ENCODE measurements around the gene PRRC1.
"Not testable (repeated sequence)": the region's sequence is repeated elsewhere in the genome, so short reads cannot be mapped to it uniquely, and the experiment has no call there.

Gene PRRC1

DNA sequence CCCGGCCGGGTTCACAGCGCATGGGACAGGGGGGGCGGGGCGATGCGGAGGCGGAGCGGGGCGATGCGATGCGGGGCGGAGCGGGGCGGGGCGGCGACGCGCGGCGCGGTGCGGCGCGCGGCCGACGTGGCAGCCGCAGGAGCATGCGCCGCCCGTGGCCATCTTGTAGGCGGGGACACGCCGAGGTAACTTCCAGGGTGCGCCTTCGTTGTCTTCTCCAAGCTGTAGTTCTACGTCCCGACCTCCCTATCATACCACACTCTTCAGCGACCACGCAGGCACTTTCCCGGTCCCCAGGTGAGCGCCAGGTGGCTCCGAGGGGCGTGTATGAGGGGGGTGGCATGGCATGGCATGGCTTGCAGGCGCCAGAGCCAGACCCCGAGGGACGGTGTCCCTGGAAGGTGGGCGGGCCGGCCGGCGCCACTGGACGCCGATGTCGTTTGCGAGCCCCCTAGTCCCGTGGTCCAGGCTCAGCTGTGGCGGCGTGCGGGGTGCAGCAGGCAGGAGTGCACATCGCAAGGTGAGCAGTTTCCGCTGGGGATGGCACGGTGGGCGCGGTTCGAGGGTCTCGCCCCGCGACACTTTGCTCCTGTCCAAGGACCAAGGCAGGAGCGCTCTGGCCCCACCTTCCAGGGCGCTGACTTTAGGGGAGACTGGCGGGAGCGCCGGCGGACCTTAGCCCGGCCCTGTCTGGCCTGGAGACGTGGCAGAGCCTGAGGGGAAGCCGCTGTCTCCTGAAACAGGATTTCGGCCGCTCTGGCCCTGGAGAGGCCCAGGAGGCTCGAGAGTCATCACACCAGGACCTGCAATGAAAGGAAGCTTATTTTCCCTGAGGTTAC, at the start of gene PRRC1:
PRRC1 (plus strand) TSS at position 161 of the 839 bp plus-strand sequence. CDS start 5,840 bp downstream, outside the sequence.
- DNase-seq: peak; percentile 60 to 72 (median 64)

DNA sequence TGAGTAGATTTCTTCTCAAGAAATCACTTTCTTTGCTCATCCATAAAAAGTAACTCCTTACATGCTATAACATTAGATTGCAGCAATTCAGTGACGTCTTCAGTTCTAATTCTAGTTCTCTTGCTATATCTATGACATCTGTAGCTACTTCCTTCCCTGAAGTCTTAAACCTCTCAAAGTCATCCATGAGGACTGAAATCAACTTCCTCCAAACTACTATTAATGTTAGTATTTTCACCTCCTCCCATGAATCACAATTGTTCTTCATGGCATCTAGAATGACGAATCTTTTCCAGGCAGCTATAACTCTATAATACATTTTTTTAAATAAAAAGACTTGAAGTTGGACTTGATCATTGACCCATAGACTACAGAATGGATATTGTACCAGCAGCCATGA, 46.2 kb upstream of the PRRC1 start:
- no peak for DNase-seq

DNA sequence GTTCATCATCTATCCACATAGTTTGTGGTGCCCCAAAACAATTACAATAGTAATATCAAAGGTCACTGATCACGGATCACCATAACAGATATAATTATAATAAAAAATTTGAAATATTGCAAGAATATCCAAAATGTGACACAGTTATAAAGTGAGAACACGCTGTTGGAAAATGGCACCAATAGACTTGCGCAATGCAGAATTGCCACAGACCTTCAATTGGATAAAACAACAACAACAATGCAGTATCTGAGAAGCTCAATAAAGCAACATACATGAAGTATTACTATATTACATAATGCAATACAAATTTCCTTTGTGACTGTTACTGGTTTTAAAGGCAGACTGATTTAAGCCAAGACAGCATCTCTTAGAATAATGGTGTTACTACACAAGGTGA, 44.7 kb upstream of the PRRC1 start:
- no peak for DNase-seq

- no peak for DNase-seq
Observed at GRCh38 chr5:127486471-127486870, 31.0 kb upstream of the PRRC1 start.

DNA sequence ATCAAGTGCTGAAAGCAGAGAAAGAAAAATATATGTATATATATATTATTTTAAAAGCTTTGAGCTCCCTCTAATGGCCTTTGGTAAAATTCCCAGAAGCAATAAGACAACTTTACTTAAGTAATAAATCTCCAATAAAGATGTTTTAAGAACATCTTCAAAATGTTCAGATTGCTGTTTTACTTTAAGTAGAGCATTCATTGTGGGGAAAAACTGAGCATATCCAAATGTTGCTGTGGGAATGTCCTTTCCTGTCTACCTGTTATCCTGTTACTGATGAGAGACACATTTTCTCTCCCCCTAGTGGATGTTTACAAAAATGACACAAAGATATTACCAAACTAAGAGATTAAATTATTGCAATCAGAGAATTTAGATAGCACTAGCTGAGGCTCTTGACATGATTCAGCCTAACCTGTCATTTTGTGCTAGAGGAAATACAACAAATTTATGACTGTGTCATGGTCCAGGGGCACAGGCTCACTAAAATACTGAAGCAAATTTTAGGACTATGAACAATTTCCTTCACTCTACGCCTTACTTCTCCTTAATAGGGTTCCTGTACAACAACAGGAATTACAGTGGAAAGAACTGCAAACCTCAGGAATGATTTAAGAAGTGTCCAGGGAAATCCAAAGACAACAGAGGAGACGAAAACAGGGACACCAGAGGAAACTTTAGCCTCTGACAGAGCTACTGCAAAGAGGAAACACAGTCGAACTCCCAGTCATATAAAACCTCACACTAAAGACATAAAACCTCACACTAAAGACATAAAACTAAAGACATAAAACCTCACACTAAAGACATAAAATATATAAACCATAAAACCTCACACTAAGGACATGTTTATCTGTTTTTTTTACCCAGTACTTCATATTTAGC, 24.3 kb upstream of the PRRC1 start:
- no peak for DNase-seq

GRCh38 chr5:127498548-127498947, 18.9 kb upstream of the PRRC1 start:
- DNase-seq: no peak

DNA sequence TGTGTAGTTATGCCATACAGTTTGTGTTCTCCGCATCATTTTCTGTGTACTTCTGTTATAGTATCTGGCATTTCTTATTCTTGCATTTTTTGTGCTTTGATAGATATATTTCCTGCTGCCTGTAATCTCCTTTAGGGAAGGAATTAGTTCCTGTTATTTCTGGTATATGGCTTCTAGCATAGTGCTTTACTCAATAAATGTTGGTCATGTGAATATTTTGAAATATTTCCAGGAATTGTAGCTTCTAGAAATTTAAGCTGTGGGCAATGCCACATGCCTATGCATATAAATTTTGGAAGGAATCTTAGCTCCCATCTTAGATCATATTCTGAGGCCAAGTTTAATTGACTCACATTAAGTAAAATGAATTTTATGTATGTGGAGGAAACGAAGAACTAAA, 11.5 kb upstream of the PRRC1 start:
- DNase-seq: no peak

DNA sequence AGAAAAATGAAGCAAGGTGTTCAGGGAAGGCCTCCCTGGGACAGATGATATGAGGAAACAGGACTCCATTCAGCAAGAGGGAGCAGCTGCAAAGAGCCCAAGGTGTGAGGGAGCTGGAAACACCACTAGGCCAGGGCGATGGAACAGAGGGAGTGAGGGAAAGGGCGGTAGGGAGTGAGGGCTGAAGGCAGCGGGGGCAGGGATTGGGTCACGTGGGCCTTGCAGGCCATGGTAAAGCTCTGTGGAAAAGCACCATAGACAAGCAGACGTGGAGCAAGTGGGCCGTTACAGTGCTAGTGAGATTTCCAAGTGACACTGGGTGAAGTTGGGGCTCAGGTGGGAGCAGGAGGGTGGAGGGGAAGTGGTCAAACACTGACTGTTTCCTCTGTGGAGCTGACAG, 10.8 kb upstream of the PRRC1 start:
- no peak for DNase-seq

- DNase-seq: no peak
Observed at GRCh38 chr5:127508644-127509373, 8.6 kb upstream of the PRRC1 start.

DNA sequence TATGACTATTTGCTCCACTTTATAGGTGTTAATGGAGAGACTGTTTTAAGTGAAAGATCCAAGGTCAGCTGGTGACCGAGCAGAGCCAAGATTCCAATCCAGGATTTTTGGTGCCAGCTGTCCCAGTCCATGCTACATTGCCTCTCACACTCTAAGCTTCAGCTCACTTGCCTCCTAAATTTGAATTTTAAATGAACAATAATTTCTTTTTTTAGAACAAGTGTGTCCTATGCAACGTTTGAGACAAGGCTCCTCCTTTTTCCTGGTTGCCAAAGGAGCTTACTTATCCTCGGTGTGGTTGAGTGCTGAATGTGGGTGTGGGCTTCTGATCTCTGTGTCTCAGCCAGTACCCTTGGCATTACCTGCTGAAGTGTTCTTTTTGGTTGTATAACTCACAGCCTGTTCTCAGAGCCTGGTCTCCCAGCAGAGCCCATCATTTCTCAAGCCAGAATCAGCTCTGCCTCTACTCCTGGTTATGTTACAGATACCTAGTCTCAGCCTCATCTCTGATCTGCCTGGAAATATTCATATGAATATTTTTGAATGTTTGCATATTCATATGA, 4.0 kb upstream of the PRRC1 start:
- DNase-seq: no peak

DNA sequence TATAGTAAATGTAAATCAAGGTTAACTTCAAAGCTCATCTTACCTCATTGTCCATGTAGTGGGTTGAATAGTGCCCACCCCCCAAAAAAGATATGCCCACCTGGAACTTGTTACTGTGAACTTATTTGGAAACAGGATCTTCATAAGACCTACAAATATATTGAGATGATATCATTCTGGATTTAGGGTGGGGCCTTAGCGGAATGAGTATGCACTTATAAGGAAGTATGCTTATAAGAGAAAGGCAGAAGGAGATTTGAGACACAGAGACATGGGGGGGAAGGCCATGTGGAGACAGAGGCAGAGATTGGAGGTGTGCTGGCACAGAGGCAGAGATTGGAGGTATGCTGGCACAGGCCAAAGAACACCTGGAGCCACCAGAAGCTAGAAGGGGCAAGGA, 2.6 kb upstream of the PRRC1 start:
- no peak for DNase-seq

DNA sequence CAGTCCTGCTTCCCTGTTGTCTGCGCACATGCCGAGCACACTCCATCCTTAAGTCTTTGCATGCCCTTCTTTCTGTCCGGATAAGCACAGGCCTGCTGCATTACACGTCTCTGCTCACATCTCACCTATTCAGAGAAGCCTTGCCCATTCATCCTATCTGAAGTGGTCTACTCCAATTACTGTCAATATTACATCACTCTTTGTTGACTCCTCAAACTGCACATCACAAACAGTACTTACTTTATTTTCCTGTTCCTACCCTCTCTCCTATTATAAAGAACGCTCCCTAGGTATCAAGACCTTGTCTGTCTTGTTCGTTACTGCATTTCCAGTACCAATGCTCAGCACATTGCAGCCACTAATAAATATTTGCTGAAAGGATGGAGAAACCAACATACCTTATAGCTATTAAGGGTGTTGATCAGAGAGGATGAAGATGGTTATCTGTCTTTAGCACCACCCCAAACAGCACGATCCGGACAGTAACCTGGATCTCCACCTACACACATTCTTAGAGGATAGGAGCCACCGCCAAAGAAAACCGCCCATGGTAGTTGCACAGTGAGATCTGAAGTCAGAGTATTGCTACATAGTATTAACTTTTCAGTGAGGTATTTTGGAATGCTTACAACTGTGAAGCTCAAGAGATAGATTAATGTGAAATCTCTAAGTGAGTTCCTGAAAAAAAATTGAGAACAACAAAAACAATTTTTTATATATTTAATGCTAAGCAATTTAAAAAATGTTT, 1.6 kb upstream of the PRRC1 start:
- DNase-seq: no peak

GRCh38 chr5:127517110-127517479, 345 bp upstream of the PRRC1 start:
- DNase-seq: no peak

GRCh38 chr5:127518319-127518621, 830 bp downstream of the PRRC1 start:
- DNase-seq: no peak

GRCh38 chr5:127519527-127519926, 2.1 kb downstream of the PRRC1 start:
- DNase-seq: no peak

DNA sequence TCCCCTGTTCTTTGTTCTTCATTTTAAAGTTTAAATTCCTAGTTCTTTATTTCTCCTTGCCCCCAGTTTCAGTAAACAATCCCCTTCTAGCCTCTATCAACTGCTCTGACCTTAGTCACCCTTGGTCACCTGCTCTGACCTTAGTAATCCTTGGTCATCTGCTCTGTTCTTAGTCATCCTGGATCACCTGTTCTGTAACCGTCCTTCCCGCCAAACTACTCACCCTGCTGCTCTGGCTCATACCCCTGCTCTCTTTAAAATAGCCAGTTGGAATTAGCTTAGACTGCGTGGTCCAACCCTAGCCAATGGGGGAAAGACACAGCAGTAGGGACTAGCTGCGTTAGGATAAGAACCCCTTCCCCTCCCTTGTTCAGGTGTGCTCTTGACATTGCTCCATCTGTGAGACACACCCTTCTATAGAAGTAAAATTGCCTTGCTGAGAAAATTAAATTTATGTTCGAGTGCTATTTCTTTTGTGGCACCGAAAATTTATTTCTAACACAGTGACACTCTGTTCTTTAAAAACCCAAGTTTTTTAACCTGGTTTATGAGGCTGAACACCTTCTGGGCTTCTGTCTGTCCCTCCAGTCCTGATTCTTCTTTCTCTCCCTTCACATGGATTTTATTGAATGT, 3.8 kb downstream of the PRRC1 start:
- DNase-seq: no peak

DNA sequence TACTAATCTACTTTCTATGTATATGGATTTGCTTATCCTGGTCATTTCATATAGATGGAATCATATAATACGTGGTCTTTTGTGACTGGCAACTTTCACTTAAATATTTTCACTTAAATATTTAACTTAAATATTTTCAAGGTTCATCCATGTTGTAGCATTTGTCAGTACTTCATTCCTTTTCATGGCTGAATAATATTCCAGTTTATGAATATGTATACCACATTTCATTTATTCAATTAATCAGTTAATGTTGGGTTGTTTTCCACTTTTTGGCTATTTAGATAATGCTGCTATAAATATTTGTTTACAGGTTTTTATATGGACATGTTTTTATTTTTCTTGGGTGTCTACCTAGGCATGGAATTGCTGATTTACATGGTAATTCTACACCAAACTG, 7.7 kb downstream of the PRRC1 start:
- no peak for DNase-seq

DNA sequence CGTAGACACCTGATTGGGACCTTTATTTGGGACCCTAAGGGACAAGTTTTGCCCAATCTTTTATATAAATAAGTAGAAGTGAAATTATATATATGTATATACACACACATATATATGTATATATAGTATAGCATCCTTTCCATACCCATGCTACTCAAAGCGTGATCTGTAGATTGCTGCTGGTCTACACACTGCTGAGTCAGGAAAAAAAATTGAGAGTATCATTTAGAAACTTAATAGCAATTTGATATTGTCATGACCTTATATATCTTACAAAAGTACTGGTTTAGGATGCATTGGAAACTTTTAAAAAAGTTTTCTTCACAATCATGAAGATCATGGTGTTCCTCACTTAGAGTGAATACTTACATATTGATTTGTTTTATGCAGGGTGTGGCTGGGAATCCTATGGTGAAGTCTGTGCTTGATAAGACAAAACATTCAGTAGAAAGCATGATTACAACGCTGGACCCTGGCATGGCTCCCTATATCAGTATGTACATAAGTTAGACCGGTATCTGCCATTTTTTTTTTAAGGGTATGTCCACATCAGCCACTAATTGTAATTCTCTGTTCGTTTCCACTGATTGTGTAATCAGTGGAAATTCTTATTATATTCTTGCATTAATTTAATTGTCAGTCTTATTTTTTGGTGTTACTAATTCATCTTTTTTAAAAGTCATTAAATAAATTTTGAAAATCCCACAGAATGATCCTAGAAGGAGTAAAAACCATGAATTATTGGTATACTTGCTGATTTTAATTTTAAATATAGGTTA, 12.7 kb downstream of the PRRC1 start:
- no peak for DNase-seq

- no peak for DNase-seq
Observed at GRCh38 chr5:127536687-127537086, 19.2 kb downstream of the PRRC1 start.

- not testable (repeated sequence) for DNase-seq
Observed at GRCh38 chr5:127540553-127540952, 23.1 kb downstream of the PRRC1 start.

DNA sequence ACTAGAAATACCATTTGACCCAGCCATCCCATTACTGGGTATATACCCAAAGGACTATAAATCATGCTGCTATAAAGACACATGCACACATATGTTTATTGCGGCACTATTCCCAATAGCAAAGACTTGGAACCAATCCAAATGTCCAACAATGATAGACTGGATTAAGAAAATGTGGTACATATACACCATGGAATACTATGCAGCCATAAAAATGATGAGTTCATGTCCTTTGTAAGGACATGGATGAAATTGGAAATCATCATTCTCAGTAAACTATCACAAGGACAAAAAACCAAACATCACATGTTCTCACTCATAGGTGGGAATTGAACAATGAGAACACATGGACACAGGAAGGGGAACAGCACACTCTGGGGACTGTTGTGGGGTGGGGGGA, 27.8 kb downstream of the PRRC1 start:
- DNase-seq: not testable (repeated sequence)

Measured in activated CD4-positive, CD25-positive, alpha-beta regulatory T cell (primary cell).